ENCODE data around the gene UBAC2. TPM values are rescaled to one million over a fixed set of nuclear protein-coding genes. Genes with fewer than 3 reads are reported as not detected.
"Not testable (repeated sequence)": the region's sequence is repeated elsewhere in the genome, so short reads cannot be mapped to it uniquely, and the experiment has no call there.

UBAC2 gene
- total and polyA plus RNA-seq, 2 of the 4 experiments (the other 2 are of a cell fraction): 20.8 to 36.3 TPM

- ATAC-seq (ENCODE audit: low read depth); H3K27me3 ChIP-seq (ENCODE audit: control insufficient read depth, insufficient read depth, low read length); H3K9me3 ChIP-seq (ENCODE audit: control insufficient read depth, insufficient read depth, low read length); DNase-seq; H3K56ac ChIP-seq (ENCODE audit: extremely low read depth, insufficient read depth, low read length); H2BK15ac ChIP-seq (ENCODE audit: low read depth, low read length); H4K91ac ChIP-seq (ENCODE audit: insufficient read depth, low read depth, low read length); POLR2A ChIA-PET (ENCODE audit: unreplicated experiment); H2AFZ ChIP-seq (replicated peaks; ENCODE audit: low read length, poor library complexity); H3K4ac ChIP-seq (ENCODE audit: low read depth, low read length); H2AK5ac ChIP-seq (ENCODE audit: low read depth, low read length); H3K27ac ChIP-seq (ENCODE audit: insufficient read depth, low read length); H3K36me3 ChIP-seq (ENCODE audit: control insufficient read depth, insufficient read depth, low read length); H2BK20ac ChIP-seq (ENCODE audit: low read depth, low read length); dilution Hi-C loops (cut with HindIII; ENCODE audit: low sequenced_read_pairs, unreplicated experiment); H3K4me2 ChIP-seq (ENCODE audit: low read depth, low read length); BruUV-seq (replicated peaks); intact Hi-C loops (cut with micrococcal nuclease); H3K18ac ChIP-seq (ENCODE audit: low read depth, low read length); H2BK5ac ChIP-seq (ENCODE audit: low read depth, low read length, poor library complexity, severe bottlenecking); in situ Hi-C loops (cut with MboI; ENCODE audit: low sequenced_read_pairs); H3K4me3 ChIP-seq (ENCODE audit: insufficient read depth, low read depth, low read length); H2AK9ac ChIP-seq (replicated peaks; ENCODE audit: low read depth, low read length, poor library complexity); H3K14ac ChIP-seq (replicated peaks; ENCODE audit: low read depth, low read length); H3K9ac ChIP-seq (ENCODE audit: low read depth, low read length); H4K8ac ChIP-seq (ENCODE audit: low read depth in 2 of 2, low read length in 2 of 2); H4K5ac ChIP-seq (ENCODE audit: low read depth, low read length); H2BK120ac ChIP-seq (ENCODE audit: low read depth, low read length): not testable (repeated sequence)
- CTCF ChIA-PET: interaction anchor here (0.6 kb wide), 1 partner anchor 44 kb away, joined by 3 read pairs; no protein-coding TSS in a partner anchor
- H4K20me1 ChIP-seq (ENCODE audit: insufficient read depth, low read length): peaks cover 26% of the 10 kb centered on the region
- 96% methylated on average over 4 of the region's 12 CpGs; no CpG with 5 or more reads in 1 of the 2 experiments for WGBS, 2 experiments (ENCODE audit: extremely low coverage in 2 of 2, insufficient read length in 1 of 2)
- peaks cover 16% of the 10 kb centered on the region for H3K4me1 ChIP-seq (ENCODE audit: control insufficient read depth, insufficient read depth, low read length)
- H3K9me1 ChIP-seq (ENCODE audit: insufficient read depth, low read length): peaks cover 29% of the 10 kb centered on the region
- H3K23ac ChIP-seq (ENCODE audit: low read depth, low read length): 0 out of 2 replicates have a peak overlapping the region, but pooled peaks have one; percentile 24
- peaks cover 53 to 59% of the 10 kb centered on the region in 2 experiments for H3K79me1 ChIP-seq (ENCODE audit: low read depth in 1 of 2, low read length in 2 of 2)
These were observed 29.9 kb downstream of the UBAC2 start for GRCh38 chr13:99230588-99230987.

Measured in IMR-90 (cell line).